Stimulated activated CD4-positive, alpha-beta T cell treated with anti-CD3 and anti-CD28 coated beads, Interleukin-2, amount 100 ng/mL, for 24 hours (primary cell): ENCODE data around the gene RAPGEFL1.
"Not testable (repeated sequence)": the region's sequence is repeated elsewhere in the genome, so short reads cannot be mapped to it uniquely, and the experiment has no call there.

ENCODE experiments used
- DNase-seq, 2 donors: peaks; one replicate each; pipeline ENCODE4 v3.0.0-alpha.2; 2020

The RAPGEFL1 gene, protein sequence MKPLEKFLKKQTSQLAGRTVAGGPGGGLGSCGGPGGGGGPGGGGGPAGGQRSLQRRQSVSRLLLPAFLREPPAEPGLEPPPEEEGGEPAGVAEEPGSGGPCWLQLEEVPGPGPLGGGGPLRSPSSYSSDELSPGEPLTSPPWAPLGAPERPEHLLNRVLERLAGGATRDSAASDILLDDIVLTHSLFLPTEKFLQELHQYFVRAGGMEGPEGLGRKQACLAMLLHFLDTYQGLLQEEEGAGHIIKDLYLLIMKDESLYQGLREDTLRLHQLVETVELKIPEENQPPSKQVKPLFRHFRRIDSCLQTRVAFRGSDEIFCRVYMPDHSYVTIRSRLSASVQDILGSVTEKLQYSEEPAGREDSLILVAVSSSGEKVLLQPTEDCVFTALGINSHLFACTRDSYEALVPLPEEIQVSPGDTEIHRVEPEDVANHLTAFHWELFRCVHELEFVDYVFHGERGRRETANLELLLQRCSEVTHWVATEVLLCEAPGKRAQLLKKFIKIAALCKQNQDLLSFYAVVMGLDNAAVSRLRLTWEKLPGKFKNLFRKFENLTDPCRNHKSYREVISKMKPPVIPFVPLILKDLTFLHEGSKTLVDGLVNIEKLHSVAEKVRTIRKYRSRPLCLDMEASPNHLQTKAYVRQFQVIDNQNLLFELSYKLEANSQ

DNA sequence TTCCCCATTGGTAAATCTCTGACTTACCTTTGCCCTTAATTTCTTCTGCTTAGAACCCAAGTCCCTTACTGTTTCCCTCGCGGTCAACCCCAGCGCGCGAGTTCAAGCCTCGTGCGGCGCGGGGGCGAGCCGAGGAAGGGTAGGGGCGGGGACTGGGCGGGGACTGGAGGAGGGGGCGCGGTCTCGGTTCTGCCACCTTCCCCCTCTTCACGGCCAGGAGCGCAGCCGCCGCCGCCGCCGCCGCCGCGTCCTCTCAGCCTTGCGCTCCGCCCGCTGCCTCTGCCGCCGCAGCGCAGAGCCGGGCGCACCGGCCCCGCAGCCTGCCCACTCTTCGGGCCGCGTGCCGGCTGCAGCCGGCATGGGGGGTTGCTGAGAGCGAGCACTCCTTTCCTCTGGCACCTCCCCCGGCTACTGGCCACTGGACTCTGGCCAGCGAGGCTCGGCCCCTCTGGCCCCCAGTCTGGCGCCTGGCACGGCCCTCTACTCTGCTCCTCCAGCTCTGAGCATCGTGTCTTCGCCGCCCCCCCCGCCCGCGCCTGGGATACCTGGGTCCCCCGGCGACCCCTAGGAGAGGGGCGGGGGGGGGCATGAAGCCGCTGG is at the start of gene RAPGEFL1:
Gene RAPGEFL1 (plus strand): TSS at position 196 of the 600 bp plus-strand sequence. CDS start 392 bp downstream, at position 588.
- DNase-seq = peak; percentile 84 to 90

DNA sequence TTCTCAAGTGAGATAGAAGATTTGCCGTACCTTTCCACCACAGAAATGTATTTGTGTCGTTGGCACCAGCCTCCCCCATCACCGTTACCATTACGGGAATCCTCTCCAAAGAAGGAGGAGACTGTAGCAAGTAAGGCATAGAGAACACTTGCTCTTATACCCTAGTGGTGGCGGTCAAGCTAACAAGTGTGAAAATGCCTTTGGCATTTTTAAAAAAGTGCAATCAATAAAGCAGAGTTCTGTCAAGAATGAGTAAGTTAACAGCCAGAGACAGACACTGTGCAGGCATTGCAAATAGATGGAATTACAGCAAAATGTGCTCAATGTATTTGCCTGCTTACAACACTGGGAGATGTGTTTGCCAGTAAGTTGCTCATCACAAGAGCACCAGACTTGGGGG is 47.8 kb upstream of the RAPGEFL1 start:
- no peak for DNase-seq

DNA sequence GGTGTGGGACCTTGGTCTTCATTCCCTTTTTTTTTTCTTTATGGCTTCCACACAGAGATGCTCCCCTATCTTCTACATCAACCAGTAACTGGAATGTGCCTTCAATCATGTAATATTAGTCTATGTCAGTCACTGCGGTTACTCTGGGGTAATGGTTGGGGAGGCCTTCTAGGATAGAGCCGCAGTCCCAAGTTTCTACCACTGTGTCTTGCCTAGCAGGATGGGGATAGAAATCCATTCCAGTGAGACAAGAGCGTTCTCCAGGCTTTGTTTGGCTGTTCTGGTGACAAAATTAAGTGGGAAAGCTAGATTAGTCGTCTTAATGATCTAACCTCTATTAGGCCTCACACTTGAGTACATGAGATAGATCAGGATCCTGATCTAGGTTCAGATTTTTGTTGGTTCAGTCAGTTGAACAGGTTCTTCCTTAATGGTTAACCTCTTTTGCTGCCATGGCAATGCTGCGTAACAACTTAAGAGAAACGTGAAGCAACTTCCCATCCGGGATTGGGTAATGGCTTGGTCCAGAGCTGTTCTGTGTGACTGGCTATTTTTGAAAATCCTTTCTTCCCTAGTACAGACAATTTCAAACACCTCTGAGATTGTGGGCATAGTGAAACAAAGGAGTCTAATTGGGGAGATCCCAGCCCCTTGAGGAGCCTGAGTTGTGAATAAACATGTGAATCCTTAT is 46.8 kb upstream of the RAPGEFL1 start:
- no peak for DNase-seq

DNA sequence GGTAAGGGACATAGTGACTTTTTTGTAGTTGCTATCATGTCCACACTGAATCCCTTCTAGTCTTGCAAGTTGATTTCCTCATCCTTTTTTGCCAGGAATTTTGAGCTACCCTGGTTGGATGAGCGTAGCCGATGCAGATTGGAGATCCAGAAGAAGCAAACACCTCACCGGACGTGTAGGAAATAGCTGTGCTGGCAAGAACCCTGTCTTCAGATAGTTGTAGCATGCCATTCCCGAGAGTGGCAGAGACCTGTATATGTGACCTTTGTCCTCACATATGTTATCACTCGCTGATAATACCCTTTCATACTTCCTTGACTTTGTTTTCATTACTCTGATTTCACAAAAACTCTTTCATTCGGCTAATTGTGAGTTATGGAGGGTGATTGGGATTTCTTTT is 43.1 kb upstream of the RAPGEFL1 start:
- DNase-seq = no peak

DNA sequence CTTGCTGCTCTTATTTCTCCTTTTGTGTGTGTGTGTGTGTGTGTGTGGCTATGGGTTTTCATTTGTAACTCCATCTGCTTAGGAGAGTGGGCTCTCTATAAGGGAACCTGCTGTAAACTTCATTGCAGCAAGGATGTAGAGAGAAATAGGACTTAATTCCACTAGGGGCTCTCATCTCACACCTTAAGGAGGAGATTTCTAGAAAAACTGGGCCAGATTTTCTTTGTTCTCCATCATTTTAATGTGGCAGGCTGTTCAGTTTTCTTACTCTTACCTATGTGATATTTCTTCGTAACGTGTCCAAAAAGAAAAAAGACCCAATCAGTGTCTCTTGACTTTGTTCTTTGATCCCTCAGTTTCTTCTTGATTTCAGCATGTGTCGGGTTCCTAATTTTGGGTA is 41.5 kb upstream of the RAPGEFL1 start:
- no peak for DNase-seq

DNA sequence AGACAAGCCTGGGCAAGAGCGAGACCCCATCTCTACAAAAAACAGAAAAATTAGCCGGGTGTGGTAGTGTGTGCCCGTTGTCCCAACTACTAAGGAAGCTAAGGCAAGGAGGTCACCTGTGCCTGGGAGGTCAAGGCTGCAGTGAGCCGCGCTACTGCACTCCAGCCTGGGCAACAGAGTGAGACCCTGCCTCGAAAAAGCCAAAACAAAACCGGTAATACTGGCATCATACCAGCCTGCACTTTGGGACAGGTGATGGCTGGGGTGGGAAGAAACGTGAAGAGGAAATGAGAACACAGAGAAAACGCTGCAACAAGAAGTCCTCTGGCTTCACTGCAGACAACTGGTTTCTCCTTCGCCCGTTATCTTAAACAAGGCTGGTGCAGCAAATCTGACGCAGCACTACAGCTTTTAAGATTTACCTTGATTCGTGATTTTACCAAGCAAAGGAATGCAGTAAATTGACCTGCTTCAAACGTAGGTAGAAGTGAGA is 37.7 kb upstream of the RAPGEFL1 start:
- no peak for DNase-seq

DNA sequence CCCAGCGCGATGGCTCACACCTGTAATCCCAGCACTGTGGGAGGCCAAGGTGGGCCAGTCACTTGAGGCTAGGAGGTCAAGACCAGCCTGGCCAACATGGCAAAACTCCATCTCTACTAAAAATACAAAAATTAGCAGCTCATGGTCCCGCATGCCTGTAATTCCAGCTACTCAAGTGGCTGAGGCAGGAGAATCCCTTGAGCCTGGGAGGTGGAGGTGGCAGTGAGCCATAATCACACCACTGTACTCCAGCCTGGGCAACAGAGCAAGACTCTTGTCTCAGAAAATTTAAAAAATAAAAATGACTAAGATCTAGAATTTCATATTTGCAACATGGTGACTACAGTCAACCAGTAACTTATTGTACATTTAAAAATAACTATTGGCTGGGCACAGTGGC is 34.1 kb upstream of the RAPGEFL1 start:
- DNase-seq = not testable (repeated sequence)

DNA sequence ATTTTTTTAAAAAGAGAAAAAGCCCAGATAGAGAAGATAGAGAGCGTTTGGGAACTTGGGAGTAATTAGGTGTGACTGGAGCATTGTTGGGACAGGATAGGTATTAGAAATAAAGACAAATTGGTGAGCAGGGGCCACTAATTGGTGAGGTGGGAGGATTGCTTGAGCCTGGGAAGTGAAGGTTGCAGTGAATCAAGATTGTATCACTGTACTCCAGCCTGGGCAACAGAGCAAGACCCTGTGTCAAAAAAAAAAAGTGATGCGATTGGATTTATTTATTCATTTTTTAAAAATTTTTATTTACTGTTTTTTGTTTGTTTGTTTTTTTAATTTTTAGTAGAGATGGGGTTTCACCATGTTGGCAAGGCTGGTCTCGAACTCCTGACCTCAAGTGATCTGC is 31.8 kb upstream of the RAPGEFL1 start:
- DNase-seq = no peak

DNA sequence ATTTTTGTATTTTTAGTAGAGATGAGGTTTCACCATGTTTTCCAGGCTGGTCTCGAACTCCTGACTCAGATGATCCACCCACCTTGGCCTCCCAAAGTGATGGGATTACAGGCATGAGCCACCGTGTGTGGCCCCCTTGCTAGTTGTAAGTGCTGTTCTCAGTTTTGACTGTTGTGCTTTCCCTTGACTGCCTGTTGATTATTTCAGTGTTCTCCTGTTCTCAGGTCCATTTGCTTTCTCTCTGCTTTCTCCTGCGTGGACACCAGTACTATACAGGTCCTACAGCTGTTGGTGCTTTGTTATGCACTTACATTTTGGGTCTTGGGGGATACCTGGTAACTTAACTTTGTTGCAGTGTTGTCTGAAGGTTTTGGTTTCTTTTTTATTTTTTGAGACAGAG is 28.7 kb upstream of the RAPGEFL1 start:
- no peak for DNase-seq

DNA sequence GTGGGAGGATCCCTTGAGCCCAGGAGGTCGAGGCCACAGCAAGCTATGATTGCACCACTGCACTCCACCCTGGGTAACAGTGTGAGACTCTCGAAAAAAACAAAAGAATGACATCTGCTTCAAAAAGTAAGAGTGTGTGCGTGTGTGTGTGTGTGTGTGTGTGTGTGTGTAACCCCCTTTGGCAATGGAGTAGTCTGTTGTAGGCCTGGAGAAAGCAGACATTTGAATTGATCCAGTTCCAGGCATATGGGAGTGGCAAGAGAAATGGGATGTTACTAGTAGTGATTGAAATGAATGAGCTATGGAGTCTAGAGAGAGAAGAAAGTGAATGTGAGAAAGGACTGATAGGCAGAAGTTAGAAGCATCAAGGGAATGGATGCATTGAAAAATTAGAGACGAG is 27.0 kb upstream of the RAPGEFL1 start:
- no peak for DNase-seq

DNA sequence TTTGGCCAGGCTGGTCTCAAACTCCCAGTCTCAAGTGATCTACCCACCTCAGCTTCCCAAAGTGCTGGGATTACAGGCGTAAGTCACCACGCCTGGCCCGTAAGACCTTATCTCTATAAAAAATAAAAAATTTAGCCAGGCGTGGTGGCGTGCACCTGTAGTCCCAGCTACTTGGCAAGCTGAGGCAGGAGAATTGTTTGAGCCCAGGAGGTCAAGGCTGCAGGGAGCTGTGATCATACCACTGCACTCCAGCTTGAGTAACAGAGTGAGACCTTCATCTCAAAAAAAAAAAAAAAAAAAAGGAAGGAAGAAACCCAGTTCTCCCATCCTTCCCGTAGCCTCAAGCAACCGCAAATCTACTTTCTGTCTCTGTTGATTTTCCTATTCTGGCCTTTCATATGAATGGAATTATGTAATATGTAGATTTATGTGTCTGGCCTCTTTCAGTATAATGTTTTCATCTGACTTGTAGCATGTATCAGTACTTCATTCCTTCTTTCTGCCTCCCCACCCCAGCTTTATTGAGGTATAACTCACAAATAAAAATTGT is 25.8 kb upstream of the RAPGEFL1 start:
- no peak for DNase-seq

DNA sequence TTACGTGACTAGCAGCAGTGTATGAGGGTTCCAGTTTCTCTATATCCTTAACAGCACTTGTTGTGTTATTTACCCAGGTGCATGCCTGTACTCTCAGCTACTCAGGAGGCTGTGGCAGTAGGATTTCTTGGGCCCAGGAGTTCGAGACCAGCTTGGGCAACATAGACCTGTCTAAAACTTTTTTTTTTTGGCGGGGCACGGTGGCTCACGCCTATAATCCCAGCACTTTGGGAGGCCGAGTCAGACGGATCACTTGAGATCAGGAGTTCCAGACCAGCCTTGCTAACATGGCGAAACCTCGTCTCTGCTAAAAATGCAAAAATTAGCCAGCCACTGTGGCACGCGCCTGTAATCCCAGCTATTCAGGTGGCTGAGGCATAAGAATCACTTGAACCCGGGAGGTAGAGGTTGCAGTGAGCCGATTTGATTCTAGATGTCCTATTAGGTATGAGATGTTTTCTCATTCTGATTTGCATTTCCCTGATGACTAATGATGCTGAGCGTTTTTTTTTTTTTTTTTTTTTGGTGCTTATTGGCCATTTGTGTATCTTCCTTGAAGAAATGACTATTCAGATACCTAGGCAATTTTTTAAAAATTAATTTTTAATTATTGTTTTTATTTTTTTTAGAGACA is 23.6 kb upstream of the RAPGEFL1 start:
- DNase-seq = peak in 1 of 2 donors; percentile 36

DNA sequence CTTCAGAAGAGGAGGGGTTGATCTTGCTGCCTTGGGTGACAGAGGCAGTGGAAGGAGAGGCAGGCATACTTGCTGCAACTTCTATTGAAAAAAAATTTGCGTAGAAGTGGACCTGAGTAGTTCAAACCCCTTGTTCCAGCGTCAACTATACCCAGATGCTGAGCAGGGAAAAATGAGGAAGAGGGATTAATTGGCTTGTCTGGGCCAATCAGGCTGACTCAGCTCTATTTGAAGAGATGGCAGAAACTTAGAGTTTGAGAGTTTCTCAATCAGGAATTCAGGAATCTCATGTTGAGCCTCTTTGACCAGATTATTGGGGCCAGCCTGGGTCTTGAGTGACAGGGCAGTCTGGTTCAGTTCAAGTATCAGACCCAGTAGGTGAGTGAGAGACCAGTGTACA is 19.3 kb upstream of the RAPGEFL1 start:
- no peak for DNase-seq

DNA sequence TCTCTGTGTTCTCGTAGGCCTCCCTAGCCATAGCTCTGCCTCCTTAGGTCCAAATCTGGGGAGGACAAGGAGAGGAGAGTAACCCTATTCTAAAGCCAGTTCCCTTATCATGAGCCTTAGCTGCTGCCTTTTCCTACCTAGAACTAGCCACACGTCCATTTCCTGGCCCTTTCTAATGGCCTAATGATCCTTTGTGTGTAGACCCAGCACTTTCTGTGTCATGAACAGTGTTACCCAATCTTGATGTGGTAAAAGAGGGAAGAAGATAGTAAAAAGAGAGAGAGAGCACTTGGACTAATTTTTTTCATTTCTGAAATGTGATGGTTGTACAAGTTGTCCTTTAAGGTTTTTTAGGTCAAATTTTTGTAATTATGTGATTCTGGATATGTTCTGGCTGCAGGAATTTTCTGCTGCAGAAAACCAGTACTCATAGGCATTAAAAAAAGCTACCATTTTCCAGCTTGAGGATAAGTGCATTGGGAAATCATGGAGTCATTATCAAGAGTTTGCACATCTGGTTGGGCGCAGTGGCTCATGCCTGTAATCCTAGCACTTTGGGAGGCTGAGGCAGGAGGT is 18.7 kb upstream of the RAPGEFL1 start:
- no peak for DNase-seq

DNA sequence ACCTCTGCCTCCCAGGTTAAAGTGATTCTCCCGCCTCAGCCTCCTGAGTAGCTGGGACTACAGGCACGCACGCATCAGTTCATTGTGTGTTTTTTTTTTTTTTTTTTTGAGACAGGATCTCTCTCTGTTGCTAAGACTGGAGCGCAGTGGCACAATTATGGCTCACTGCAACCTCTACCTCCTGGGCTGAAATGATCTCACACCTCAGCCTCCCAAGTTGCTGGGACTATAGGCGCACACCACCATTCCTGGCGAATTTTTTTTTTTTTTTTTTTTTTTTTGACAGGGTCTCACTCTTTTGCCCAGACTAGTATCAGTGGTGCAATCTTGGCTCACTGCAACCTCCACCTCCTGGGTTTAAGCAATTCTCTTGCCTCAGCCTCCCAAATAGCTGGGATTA is 17.8 kb upstream of the RAPGEFL1 start:
- no peak for DNase-seq

DNA sequence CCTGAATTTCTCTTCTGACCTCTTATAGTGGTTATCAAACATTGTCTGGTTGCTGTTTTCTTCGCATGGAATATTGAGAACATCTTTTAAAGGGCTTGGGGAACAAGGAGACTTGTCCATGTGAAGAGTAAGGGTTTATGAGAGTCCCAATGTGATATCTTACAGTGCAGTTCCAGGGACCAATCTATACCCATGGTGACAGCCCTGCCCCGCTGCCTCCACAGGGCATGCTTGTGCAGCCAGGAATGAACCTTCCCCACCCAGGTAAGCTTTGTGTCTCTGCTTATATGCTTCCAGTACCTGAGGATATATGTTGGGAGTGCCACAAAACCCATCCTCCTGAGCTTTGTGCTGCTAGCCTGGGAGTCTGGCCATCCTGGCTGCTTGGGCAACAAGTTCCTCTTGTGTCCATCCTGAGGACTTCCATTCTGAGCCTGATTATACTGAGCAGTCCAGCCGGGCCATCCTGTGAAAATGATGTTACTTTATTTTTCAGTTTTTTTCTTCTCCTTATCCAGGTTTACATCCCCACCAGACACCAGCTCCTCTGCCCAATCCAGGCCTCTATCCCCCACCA is 9.5 kb upstream of the RAPGEFL1 start:
- no peak for DNase-seq

DNA sequence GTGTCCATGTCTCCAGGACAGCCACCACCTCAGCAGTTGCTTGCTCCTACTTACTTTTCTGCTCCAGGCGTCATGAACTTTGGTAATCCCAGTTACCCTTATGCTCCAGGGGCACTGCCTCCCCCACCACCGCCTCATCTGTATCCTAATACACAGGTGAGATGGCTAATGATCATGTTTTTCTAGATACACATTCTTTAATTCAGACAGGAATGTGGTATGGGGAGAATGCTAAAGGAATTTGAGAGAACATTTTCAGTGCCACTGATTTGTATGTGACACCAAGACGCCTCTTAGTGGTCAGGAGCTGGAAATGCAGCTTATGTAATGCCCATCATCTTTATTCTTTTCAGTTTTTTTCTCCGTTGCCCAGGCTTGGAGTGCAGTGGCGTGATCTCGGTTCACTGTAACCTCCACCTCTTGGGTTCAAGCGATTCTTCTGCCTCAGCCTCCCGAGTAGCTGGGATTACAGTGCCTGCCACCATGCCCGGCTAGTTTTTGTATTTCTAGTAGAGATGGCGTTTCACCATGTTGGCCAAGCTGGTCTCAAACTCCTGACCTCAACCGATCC is 8.9 kb upstream of the RAPGEFL1 start:
- DNase-seq = peak in 1 of 2 donors; percentile 16

DNA sequence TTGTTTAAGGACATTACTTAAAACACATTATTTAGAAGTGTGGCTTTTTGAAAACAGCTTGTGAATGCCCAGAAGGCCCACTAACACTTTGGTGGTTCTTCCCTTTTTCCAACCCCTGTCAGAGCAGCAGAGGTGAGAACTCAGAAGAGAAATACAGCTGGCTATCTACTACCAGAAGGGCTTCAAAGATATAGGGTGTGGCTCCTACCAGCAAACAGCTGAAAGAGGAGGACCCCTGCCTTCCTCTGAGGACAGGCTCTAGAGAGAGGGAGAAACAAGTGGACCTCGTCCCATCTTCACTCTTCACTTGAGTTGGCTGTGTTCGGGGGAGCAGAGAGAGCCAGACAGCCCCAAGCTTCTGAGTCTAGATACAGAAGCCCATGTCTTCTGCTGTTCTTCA is 6.9 kb upstream of the RAPGEFL1 start:
- DNase-seq = no peak

DNA sequence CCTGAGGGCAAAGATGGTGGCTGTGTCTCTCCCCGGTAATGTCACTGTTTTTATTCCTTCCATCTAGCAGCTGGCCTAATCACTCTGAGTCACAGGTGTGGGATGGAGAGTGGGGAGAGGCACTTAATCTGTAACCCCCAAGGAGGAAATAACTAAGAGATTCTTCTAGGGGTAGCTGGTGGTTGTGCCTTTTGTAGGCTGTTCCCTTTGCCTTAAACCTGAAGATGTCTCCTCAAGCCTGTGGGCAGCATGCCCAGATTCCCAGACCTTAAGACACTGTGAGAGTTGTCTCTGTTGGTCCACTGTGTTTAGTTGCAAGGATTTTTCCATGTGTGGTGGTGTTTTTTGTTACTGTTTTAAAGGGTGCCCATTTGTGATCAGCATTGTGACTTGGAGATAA is 5.5 kb upstream of the RAPGEFL1 start:
- DNase-seq = no peak

DNA sequence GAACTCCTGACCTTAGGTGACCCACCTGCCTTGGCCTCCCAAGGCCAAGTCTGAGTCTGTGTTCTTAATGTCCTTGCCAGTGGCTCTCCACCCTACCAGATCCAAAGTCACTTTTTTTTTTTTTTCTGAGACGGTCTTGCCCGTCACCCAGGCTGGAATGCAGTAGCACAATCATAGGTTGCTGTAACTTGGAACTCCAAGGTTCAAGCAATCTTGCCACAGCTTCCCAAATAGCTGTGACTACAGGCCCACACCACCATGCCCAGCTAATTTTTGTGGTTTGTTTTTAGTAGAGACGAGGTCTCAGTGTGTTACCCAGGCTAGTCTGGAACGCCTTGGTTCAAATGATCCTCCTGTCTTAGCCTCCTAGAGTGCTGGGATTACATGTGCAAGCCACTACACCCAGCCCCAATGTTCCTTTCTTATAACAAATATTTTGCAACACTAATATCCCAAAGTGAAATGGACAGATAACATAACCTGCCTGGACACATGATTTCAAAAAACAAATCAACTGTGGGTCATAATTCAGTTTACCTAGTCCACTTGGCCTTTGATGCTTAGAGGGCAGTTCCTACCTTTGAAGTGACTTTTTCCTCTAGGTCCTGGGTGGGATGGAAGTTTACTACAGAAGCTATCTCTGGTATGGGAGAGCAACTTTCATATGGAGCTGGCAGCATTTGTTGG is 4.0 kb upstream of the RAPGEFL1 start:
- no peak for DNase-seq

DNA sequence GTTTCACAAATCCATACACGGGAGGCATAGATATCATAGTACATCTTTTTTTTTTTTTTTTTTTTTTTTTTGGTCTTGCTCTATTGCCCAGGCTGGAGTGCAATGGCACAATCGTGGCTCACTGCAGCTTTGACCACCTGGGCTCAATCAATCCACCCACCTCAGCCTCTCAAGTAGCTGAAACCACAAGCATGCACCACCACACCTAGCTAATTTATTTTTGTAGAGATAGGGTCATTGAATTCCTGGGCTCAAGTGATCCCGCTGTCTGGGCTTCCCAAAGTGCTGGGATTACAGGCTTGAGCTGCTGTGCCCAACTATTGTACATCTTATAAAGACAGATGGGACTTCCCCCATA is 3.5 kb upstream of the RAPGEFL1 start:
- DNase-seq = no peak
